B cell (primary cell): Measurements from ENCODE around the gene WHAMM. TPM values are rescaled to one million over a fixed set of nuclear protein-coding genes. Genes with fewer than 3 reads are reported as not detected.

ENCODE experiments used
- ATAC-seq: fragments of 200-7000 bp; cut with Tn5 transposase; one replicate; pipeline ENCODE4 v1.10.0; 2021; ENCODE audit warnings: low read depth, mild to moderate bottlenecking, moderate number of reproducible peaks, moderate library complexity
- CTCF ChIA-PET: fragments of 350-600 bp; sonication (Branson Sonifier 250); formaldehyde crosslinking; loops from one replicate; lab custom pipeline; 2021; ENCODE audit warnings: antibody characterized with exemption, inconsistent platforms; lab: Charles Lee
- POLR2A ChIA-PET: fragments of 350-600 bp; sonication (Branson Sonifier 250); formaldehyde crosslinking; loops from one replicate; lab custom pipeline; 2021; ENCODE audit warnings: antibody characterized with exemption; lab: Charles Lee
- DNase-seq: peaks from one replicate; pipeline ENCODE4 v3.0.0; 2013
- H2AFZ ChIP-seq: 2 replicates; pipeline ENCODE4 v1.6.1; 2012; ENCODE audit warnings: mild to moderate bottlenecking, low read depth, low read length; ENCODE audit not compliant: insufficient read depth, poor library complexity, severe bottlenecking
- H3K27ac ChIP-seq, 2 donors: 1 replicate in 1 of 2; 2 replicates in 1 of 2; pipeline ENCODE4 v1.5.1; 2012 to 2013; ENCODE audit warnings: low read length in 2 of 2, mild to moderate bottlenecking in 2 of 2, moderate library complexity in 1 of 2
- H3K27me3 ChIP-seq, 4 experiments: fragments of 200-600 bp in 1 of 4; sonication (generic) in 1 of 4; replicated peaks in 1 of 4; 1 replicate in 2 of 4; 2 replicates in 2 of 4; pipeline versions ENCODE4 v1.6.1 to v1.7.0; 2013 to 2016; ENCODE audit warnings: low read length in 3 of 4, mild to moderate bottlenecking in 2 of 4, mixed read lengths in 1 of 4, moderate library complexity in 1 of 4; ENCODE audit not compliant: insufficient read depth in 4 of 4, control insufficient read depth in 3 of 4; ENCODE audit errors: control extremely low read depth in 1 of 4
- H3K36me3 ChIP-seq, 2 experiments: replicated peaks in 1 of 2; 1 replicate in 1 of 2; 2 replicates in 1 of 2; pipeline versions ENCODE4 v1.6.1 to v1.7.1; 2013; ENCODE audit warnings: low read length in 1 of 2; ENCODE audit not compliant: insufficient read depth in 2 of 2, control insufficient read depth in 1 of 2; ENCODE audit errors: control extremely low read depth in 1 of 2, extremely low read depth in 1 of 2
- H3K4me1 ChIP-seq, 2 donors: fragments of 200-600 bp in 1 of 2; sonication (generic) in 1 of 2; 1 replicate in 1 of 2; 2 replicates in 1 of 2; pipeline versions ENCODE4 v1.5.1 to v1.6.1; 2013 to 2017; ENCODE audit warnings: low read length in 2 of 2; ENCODE audit not compliant: control insufficient read depth in 2 of 2, insufficient read depth in 2 of 2
- H3K4me2 ChIP-seq: replicated peaks from 2 replicates; pipeline ENCODE3; 2012; ENCODE audit warnings: mild to moderate bottlenecking, low read depth, low read length; ENCODE audit not compliant: poor library complexity, severe bottlenecking
- H3K4me3 ChIP-seq, 5 experiments: fragments of 200-600 bp in 1 of 5; sonication (generic) in 1 of 5; 1 replicate in 3 of 5; 2 replicates in 2 of 5; pipeline versions ENCODE4 v1.5.1 to v1.7.0; 2011 to 2016; ENCODE audit warnings: low read length in 4 of 5, mild to moderate bottlenecking in 4 of 5, low read depth in 2 of 5, control low read depth in 1 of 5, moderate library complexity in 1 of 5; ENCODE audit not compliant: insufficient read depth in 1 of 5; ENCODE audit errors: control extremely low read depth in 1 of 5, extremely low read depth in 1 of 5
- H3K79me2 ChIP-seq: fragments of 200-600 bp; sonication (generic); one replicate; pipeline ENCODE4 v1.6.0; 2016; ENCODE audit warnings: low read length; ENCODE audit not compliant: control insufficient read depth, insufficient read depth
- H3K9ac ChIP-seq: fragments of 200-600 bp; sonication (generic); 2 replicates; pipeline ENCODE4 v1.6.1; 2017; ENCODE audit warnings: mild to moderate bottlenecking, low read length, moderate library complexity
- H3K9me3 ChIP-seq, 3 donors: one replicate each; pipeline versions ENCODE4 v1.6.1 to v1.7.1; 2013; ENCODE audit warnings: low read length in 2 of 3; ENCODE audit not compliant: control insufficient read depth in 2 of 3, insufficient read depth in 1 of 3; ENCODE audit errors: control extremely low read depth in 1 of 3
- H4K20me1 ChIP-seq: 2 replicates; pipeline ENCODE4 v1.6.0; 2012; ENCODE audit warnings: mild to moderate bottlenecking, low read length; ENCODE audit not compliant: insufficient read depth, control insufficient read depth, poor library complexity, severe bottlenecking
- H3K27ac Mint-ChIP-seq: one replicate; pipeline ENCODE4 v1.8.0; 2021; ENCODE audit warnings: mixed read lengths
- H3K27me3 Mint-ChIP-seq: one replicate; pipeline ENCODE4 v1.8.0; 2021; ENCODE audit warnings: mixed read lengths
- H3K4me1 Mint-ChIP-seq: one replicate; pipeline ENCODE4 v1.8.0; 2021; ENCODE audit warnings: mixed read lengths
- H3K4me3 Mint-ChIP-seq: one replicate; pipeline ENCODE4 v1.8.0; 2021; ENCODE audit warnings: mixed read lengths
- H3K9me3 Mint-ChIP-seq: one replicate; pipeline ENCODE4 v1.8.0; 2022; ENCODE audit warnings: mixed read lengths; ENCODE audit not compliant: insufficient read depth
- CTCF ChIP-seq: fragments of 200-600 bp; IDR thresholded peaks from one replicate; pipeline ENCODE4 v1.8.0; 2022; ENCODE audit warnings: antibody characterized with exemption, mild to moderate bottlenecking
- EZH2 ChIP-seq: IDR thresholded peaks from 2 replicates; pipeline ENCODE4 v1.6.1; 2012; ENCODE audit warnings: borderline replicate concordance, low read depth, mild to moderate bottlenecking, moderate library complexity, low read length; ENCODE audit not compliant: insufficient read depth, poor library complexity, severe bottlenecking
- WGBS: methylation state at CpG from one replicate; pipeline ENCODE4 v1.1.5; 2013; ENCODE audit warnings: missing lambda C conversion rate; ENCODE audit not compliant: insufficient coverage; 5-methylcytosine and 5-hydroxymethylcytosine counted together
- intact Hi-C: fragments of 100-400 bp; cut with micrococcal nuclease; formaldehyde crosslinking; loops from one replicate; pipeline ENCODE4 v1.10.0; 2022
- polyA plus RNA-seq: library from polyadenylated mRNA; depleted of rRNA; stranded (reverse); fragments of >200 nt; gene quantifications from 2 replicates; pipeline ENCODE4 v1.2.3, GENCODE V29; 2012
- total RNA-seq, 2 donors: library from RNA; stranded (reverse); fragments of 120-200 nt in 1 of 2; gene quantifications; 1 replicate in 1 of 2; 2 replicates in 1 of 2; pipeline versions ENCODE4 v1.2.3 to v1.2.4, GENCODE V29; 2013 to 2022

WHAMM gene
- total and polyA plus RNA-seq, 2 donors (not counting 1 experiment from before 2014, with no cell fraction given) = 18.3 to 31.3 TPM

- Histone ChIP-seq H2AFZ (no peak overlapping the region), H3K4me3 (no peak overlapping the region), H4K20me1 (peaks cover 19% of the 10 kb centered on the region), H3K27me3 (no peaks in the 10 kb centered on the region), H3K4me1 (no peaks in the 10 kb centered on the region), H3K27ac (no peak overlapping the region), H3K79me2 (peaks cover 11% of the 10 kb centered on the region), H3K9me3 (peaks cover 0 to 4% (median 0%) of the 10 kb centered on the region in 3 donors), H3K9ac (no peak overlapping the region), H3K4me2 (no peak overlapping the region), H3K36me3 (peaks cover 4 to 80% of the 10 kb centered on the region in 2 experiments)
- no peaks in the 10 kb centered on the region for H3K9me3 Mint-ChIP-seq
- DNase-seq (no peak), ATAC-seq (no peak)
- CTCF ChIA-PET = no interaction called here
- no peak overlapping the region for H3K27ac Mint-ChIP-seq
- no peak for TF ChIP-seq CTCF
- TF ChIP-seq EZH2 = no peak
- intact Hi-C loops = no loop called here
- no peak overlapping the region for H3K4me3 Mint-ChIP-seq
- no peaks in the 10 kb centered on the region for H3K27me3 Mint-ChIP-seq
- peaks cover 2% of the 10 kb centered on the region for H3K4me1 Mint-ChIP-seq
- WGBS = no CpG with 5 or more reads among the region's 5 CpGs
- POLR2A ChIA-PET = no interaction called here
Measured at GRCh38 chr15:82823049-82823448, 13.6 kb downstream of the WHAMM start.

- no peak overlapping the region for H3K4me3 Mint-ChIP-seq
Measured at GRCh38 chr15:82828075-82828474, 18.6 kb downstream of the WHAMM start.

More at GRCh38 chr15:82828075-82828474, 18.6 kb downstream of the WHAMM start:
- TF ChIP-seq EZH2 (no peak), CTCF (no peak)
- Histone ChIP-seq H3K9me3 (no peaks in the 10 kb centered on the region), H3K79me2 (peaks cover 6% of the 10 kb centered on the region), H3K4me1 (no peaks in the 10 kb centered on the region), H3K27ac (no peak overlapping the region), H3K36me3 (peaks cover 2 to 90% of the 10 kb centered on the region in 2 experiments), H4K20me1 (peaks cover 47% of the 10 kb centered on the region), H3K9ac (no peak overlapping the region), H3K4me3 (no peak overlapping the region), H3K27me3 (no peaks in the 10 kb centered on the region), H3K4me2 (no peak overlapping the region), H2AFZ (no peak overlapping the region)
- ChIA-PET POLR2A (no interaction called here), CTCF (no interaction called here)
- Mint-ChIP-seq H3K4me1 (peaks cover 13% of the 10 kb centered on the region), H3K9me3 (no peaks in the 10 kb centered on the region), H3K27me3 (no peaks in the 10 kb centered on the region), H3K27ac (no peak overlapping the region)
- 100% methylated on average over 1 of the region's 1 CpG for WGBS
- DNase-seq (no peak), ATAC-seq (no peak)
- intact Hi-C loops = no loop called here
